ENCODE measurements around the gene CLCN3.
"Not testable (repeated sequence)": the region's sequence is repeated elsewhere in the genome, so short reads cannot be mapped to it uniquely, and the experiment has no call there.

Gene CLCN3

DNA sequence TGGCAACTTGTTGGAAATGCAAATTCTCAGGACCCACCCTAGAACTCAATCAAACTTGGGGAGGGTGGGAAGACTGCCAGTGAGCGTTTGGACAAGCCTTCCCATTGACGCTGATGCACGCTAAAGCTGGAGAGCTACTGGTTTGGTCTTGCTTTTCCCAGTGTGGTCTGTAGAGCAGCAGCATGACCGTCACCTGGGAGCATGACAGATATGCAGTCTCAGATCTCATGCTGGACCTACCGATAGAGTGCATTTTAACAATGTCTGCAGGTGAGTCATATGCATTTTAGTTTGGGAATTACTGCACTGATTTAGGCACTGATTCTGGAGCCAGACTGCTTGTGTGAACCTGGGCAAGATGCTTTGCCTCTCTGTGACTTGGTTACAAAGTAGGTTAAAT lies 110.2 kb downstream of the CLCN3 start:
- Mint-ChIP-seq H3K27ac (no peak overlapping the region), H3K4me3 (no peak overlapping the region), H3K4me1 (no peaks in the 10 kb centered on the region), H3K27me3 (ENCODE audit: low read depth) (no peaks in the 10 kb centered on the region), H3K9me3 (no peaks in the 10 kb centered on the region), H3K36me3 (ENCODE audit: low read depth) (peaks cover 34% of the 10 kb centered on the region)
- TF ChIP-seq, protein P1, sequence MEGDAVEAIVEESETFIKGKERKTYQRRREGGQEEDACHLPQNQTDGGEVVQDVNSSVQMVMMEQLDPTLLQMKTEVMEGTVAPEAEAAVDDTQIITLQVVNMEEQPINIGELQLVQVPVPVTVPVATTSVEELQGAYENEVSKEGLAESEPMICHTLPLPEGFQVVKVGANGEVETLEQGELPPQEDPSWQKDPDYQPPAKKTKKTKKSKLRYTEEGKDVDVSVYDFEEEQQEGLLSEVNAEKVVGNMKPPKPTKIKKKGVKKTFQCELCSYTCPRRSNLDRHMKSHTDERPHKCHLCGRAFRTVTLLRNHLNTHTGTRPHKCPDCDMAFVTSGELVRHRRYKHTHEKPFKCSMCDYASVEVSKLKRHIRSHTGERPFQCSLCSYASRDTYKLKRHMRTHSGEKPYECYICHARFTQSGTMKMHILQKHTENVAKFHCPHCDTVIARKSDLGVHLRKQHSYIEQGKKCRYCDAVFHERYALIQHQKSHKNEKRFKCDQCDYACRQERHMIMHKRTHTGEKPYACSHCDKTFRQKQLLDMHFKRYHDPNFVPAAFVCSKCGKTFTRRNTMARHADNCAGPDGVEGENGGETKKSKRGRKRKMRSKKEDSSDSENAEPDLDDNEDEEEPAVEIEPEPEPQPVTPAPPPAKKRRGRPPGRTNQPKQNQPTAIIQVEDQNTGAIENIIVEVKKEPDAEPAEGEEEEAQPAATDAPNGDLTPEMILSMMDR (IDR thresholded peaks at IDR 0.05; ENCODE audit: unreplicated experiment in 3 of 3): no peak

DNA sequence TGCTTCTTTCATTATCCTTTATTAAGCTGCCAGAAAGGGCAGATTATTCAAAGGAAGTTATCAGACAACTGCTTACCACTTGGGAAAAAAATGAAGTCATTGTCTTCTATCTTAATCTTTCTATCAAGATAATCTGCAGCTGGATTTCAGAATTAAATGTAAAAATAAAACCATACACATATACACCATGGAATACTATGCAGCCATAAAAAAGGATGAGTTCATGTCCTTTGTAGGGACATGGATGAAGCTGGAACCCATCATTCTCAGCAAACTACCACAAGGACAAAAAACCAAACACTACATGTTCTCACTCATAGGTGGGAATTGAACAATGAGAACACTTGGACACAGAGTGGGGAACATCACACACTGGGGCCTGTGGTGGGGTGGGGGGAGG lies 118.2 kb downstream of the CLCN3 start:
- not testable (repeated sequence) for H3K4me3 Mint-ChIP-seq; H3K9me3 Mint-ChIP-seq; H3K4me1 Mint-ChIP-seq; H3K27ac Mint-ChIP-seq; H3K27me3 Mint-ChIP-seq (ENCODE audit: low read depth)
- H3K36me3 Mint-ChIP-seq (ENCODE audit: low read depth): peaks cover 50% of the 10 kb centered on the region

DNA sequence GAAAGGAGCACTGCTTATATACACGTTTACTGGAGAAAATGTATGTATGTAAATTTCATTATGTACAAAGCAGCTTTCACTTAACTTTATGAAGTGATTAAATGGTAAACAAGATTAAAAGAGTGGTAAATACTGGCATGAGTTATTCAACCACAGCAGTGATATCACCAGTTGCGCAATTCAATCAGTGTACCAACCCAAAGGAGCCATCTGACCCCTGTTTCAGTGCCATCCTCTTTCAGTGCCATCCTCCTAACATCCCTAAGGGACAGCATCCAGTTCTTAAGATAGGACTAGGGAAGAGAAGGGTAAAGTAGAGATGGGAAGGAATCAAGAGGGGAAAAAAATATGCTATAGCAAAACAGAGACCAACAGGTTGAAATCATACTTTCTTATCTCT lies 121.2 kb downstream of the CLCN3 start:
- no peaks in the 10 kb centered on the region for H3K9me3 Mint-ChIP-seq
- no peaks in the 10 kb centered on the region for H3K27me3 Mint-ChIP-seq (ENCODE audit: low read depth)
- H3K4me3 Mint-ChIP-seq: no peak overlapping the region
- H3K4me1 Mint-ChIP-seq: no peaks in the 10 kb centered on the region
- TF ChIP-seq, protein P1 (IDR thresholded peaks at IDR 0.05; ENCODE audit: unreplicated experiment in 3 of 3): no peak
- H3K27ac Mint-ChIP-seq: no peak overlapping the region
- peaks cover 44% of the 10 kb centered on the region for H3K36me3 Mint-ChIP-seq (ENCODE audit: low read depth)

GRCh38 chr4:169744601-169745000 lies 124.2 kb downstream of the CLCN3 start:
- TF ChIP-seq, protein P1 (IDR thresholded peaks at IDR 0.05; ENCODE audit: unreplicated experiment in 3 of 3): no peak
- no peaks in the 10 kb centered on the region for H3K4me1 Mint-ChIP-seq
- H3K36me3 Mint-ChIP-seq (ENCODE audit: low read depth): peaks cover 23% of the 10 kb centered on the region
- no peaks in the 10 kb centered on the region for H3K27me3 Mint-ChIP-seq (ENCODE audit: low read depth)
- H3K9me3 Mint-ChIP-seq: no peaks in the 10 kb centered on the region
- H3K4me3 Mint-ChIP-seq: no peak overlapping the region
- H3K27ac Mint-ChIP-seq: no peak overlapping the region

GRCh38 chr4:169745291-169745690 lies 124.9 kb downstream of the CLCN3 start:
- Mint-ChIP-seq H3K36me3 (ENCODE audit: low read depth) (peaks cover 28% of the 10 kb centered on the region), H3K9me3 (no peaks in the 10 kb centered on the region), H3K4me1 (no peaks in the 10 kb centered on the region), H3K27ac (no peak overlapping the region), H3K4me3 (no peak overlapping the region), H3K27me3 (ENCODE audit: low read depth) (no peaks in the 10 kb centered on the region)
- TF ChIP-seq, protein P1 (IDR thresholded peaks at IDR 0.05; ENCODE audit: unreplicated experiment in 3 of 3): no peak

GRCh38 chr4:169756971-169757574 lies 136.7 kb downstream of the CLCN3 start:
- no peaks in the 10 kb centered on the region for H3K9me3 Mint-ChIP-seq
- H3K4me1 Mint-ChIP-seq: peaks cover 17% of the 10 kb centered on the region
- peak overlapping the region; percentile 87 to 90 (median 88) for H3K4me3 Mint-ChIP-seq
- peak overlapping the region; percentile 12 to 62 (median 28) for H3K27ac Mint-ChIP-seq
- H3K27me3 Mint-ChIP-seq (ENCODE audit: low read depth): no peaks in the 10 kb centered on the region
- TF ChIP-seq, protein P1 (IDR thresholded peaks at IDR 0.05; ENCODE audit: unreplicated experiment in 3 of 3): no peak
- H3K36me3 Mint-ChIP-seq (ENCODE audit: low read depth): peaks cover 8% of the 10 kb centered on the region

All from nephron (organoid).